ENCODE results near the gene DPCD. TPM values are rescaled to one million over a fixed set of nuclear protein-coding genes. Genes with fewer than 3 reads are reported as not detected.

DPCD gene
- total RNA-seq, 1 experiment from 2014 or later, result 39.5 TPM

DNA sequence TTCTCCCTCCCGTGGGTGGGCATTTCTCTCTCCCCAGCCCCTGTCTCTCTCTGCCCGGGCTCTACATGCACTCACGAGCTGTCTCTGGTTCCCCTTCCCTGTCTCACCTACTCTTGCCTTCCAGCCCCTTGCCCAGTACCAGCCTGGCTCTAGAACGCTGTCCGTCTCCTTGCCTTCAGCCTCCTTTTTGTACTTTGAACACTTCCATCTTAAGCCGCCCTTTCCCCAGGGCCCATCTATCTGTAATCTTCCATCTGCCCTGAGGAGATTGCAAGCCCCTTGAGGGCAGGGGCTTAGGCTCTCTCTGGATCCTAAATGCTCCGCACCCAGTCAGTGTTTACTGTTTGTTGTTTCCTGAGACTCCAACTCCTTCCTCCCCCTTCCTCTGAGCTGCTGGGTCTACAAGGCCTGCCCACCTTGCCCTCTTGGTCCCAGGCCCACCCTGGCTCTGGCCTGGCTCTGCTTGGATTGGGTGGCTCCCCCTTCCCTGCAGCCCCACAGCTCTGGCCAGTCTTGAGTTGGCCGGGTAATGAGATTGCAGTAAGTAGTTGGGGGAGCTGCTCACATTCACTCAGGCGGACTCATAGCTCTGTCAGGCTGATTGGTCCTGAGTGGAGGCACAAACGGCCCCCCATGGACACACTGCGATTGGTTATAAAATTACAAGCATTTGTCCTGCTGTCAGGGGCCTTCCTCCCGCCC lies 28.4 kb upstream of the DPCD start:
- ChIA-PET CTCF (interaction anchor here (2.2 kb wide), 1 partner anchor 346 kb away, joined by 9 read pairs; no protein-coding TSS in a partner anchor), POLR2A (no interaction called here), RAD21 (ENCODE audit: low non-redundant PET in 1 of 2, low total read pairs in 2 of 2, uncharacterized antibody in 2 of 2, unreplicated experiment in 2 of 2) (no interaction called here)
- Histone ChIP-seq H3K79me2 (ENCODE audit: insufficient read depth, low read length) (no peaks in the 10 kb centered on the region), H3K4me2 (ENCODE audit: low read length) (no peak overlapping the region), H4K20me1 (ENCODE audit: insufficient read depth) (no peaks in the 10 kb centered on the region), H3K36me3 (ENCODE audit: control insufficient read depth in 1 of 2, insufficient read depth in 2 of 2, low read length in 2 of 2) (0 out of 4 replicates have a peak, but pooled peaks cover 0 to 3% of the 10 kb centered on the region in 2 experiments), H3K9ac (ENCODE audit: low read length) (no peak overlapping the region), H2AFZ (ENCODE audit: low read depth, low read length, poor library complexity, severe bottlenecking) (no peak overlapping the region), H3K27me3 (ENCODE audit: insufficient read depth, low read length) (no peaks in the 10 kb centered on the region; the same call in 1 of the 2 replicates), H3K4me1 (ENCODE audit: control insufficient read depth in 1 of 2, insufficient read depth in 2 of 2, low read length in 2 of 2) (peaks cover 6 to 12% of the 10 kb centered on the region in 2 experiments; a peak in 3 of 4 replicates), H3K9me2 (ENCODE audit: insufficient read depth) (no peaks in the 10 kb centered on the region), H3K9me3 (ENCODE audit: control insufficient read depth in 1 of 2, insufficient read depth in 1 of 2, low read depth in 1 of 2, low read length in 2 of 2) (no peaks in the 10 kb centered on the region), H3K4me3 (replicated peaks in 1 of 2; ENCODE audit: low read depth in 1 of 2, low read length in 2 of 2) (no peak overlapping the region), H3K27ac (ENCODE audit: low read depth, low read length) (no peak overlapping the region)
- TF ChIP-seq, protein P1, sequence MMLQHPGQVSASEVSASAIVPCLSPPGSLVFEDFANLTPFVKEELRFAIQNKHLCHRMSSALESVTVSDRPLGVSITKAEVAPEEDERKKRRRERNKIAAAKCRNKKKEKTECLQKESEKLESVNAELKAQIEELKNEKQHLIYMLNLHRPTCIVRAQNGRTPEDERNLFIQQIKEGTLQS (IDR thresholded peaks at IDR 0.05), result no peak
- no peak for TF ChIP-seq ZFX (IDR thresholded peaks at IDR 0.05)
- no peak for TF ChIP-seq POLR2AphosphoS5 (IDR thresholded peaks at IDR 0.05; ENCODE audit: low read depth, low read length)
- TF ChIP-seq CBX3 (IDR thresholded peaks at IDR 0.05; ENCODE audit: low read depth), result no peak
- no peak for TF ChIP-seq FOSL1 (IDR thresholded peaks at IDR 0.05; ENCODE audit: low read depth)
- TF ChIP-seq, protein P2, sequence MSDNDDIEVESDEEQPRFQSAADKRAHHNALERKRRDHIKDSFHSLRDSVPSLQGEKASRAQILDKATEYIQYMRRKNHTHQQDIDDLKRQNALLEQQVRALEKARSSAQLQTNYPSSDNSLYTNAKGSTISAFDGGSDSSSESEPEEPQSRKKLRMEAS (IDR thresholded peaks at IDR 0.05), result no peak
- TF ChIP-seq YY1 (IDR thresholded peaks at IDR 0.05; ENCODE audit: extremely low read depth, insufficient replicate concordance, low read depth, low read length), result no peak
- no peak for TF ChIP-seq JUND (IDR thresholded peaks at IDR 0.05)
- TF ChIP-seq EGR1 (IDR thresholded peaks at IDR 0.05; ENCODE audit: low read depth), result no peak
- TF ChIP-seq, protein P3, sequence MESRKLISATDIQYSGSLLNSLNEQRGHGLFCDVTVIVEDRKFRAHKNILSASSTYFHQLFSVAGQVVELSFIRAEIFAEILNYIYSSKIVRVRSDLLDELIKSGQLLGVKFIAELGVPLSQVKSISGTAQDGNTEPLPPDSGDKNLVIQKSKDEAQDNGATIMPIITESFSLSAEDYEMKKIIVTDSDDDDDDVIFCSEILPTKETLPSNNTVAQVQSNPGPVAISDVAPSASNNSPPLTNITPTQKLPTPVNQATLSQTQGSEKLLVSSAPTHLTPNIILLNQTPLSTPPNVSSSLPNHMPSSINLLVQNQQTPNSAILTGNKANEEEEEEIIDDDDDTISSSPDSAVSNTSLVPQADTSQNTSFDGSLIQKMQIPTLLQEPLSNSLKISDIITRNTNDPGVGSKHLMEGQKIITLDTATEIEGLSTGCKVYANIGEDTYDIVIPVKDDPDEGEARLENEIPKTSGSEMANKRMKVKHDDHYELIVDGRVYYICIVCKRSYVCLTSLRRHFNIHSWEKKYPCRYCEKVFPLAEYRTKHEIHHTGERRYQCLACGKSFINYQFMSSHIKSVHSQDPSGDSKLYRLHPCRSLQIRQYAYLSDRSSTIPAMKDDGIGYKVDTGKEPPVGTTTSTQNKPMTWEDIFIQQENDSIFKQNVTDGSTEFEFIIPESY (IDR thresholded peaks at IDR 0.05; ENCODE audit: extremely low read depth, insufficient replicate concordance, low read length), result no peak
- TF ChIP-seq EZH2phosphoT487 (IDR thresholded peaks at IDR 0.05; ENCODE audit: borderline replicate concordance), result no peak
- TF ChIP-seq POLR2A (IDR thresholded peaks at IDR 0.05; ENCODE audit: borderline replicate concordance, extremely low read depth, insufficient read depth, insufficient read length), result no peak
- no peak for TF ChIP-seq ZNF274 (IDR thresholded peaks at IDR 0.05; ENCODE audit: low read depth, low read length)
- no TSS peak for BruUV-seq (replicated peaks)
- ATAC-seq, result no peak
- intact Hi-C loops (cut with micrococcal nuclease), result no loop called here
- DNase-seq (ENCODE audit: low read depth, low spot score), result no peak

All from HCT116 (cell line).